CD1c-positive myeloid dendritic cell (primary cell): ENCODE measurements around the gene SF3B4.
"Not testable (repeated sequence)": the region's sequence is repeated elsewhere in the genome, so short reads cannot be mapped to it uniquely, and the experiment has no call there.

Experiments used
- DNase-seq: peaks from one replicate; pipeline ENCODE4 v3.0.0-alpha.2; 2016; ENCODE audit errors: extremely low spot score

SF3B4 gene

DNA sequence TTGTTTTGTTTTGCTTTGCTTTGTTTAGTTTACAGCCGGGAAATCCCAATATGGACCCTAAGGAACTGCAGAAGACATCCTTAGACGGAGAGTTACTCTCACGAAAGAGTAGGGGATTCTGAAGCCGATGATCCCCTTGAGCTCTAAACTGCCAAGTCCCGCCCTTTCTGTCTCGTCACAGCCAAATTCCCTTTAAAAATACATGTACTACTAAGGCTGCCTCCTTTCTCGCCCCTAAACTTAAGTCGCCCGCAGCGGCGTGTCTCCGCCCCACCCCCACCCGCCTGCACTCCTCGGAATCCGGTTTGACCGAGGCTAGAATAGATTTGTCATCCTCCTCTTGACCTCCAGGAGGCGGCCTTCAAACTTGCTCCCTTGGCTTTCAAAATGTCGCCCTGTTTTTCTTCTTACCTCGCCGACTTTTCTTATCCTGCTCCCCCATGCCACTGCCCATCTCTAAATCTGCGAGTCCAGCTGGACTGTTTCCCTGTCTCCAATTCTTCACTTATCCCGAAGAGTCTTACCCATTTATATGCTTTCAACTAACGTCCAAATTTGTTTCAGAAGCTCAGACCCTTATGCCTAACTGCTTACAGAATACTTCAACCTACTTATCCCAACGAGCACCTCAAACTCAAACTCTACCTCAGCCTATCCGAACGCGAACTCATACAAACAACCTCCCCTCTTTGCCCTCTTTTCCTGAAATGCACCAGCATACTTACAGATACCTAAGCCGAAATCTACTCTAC is 39.2 kb downstream of the SF3B4 start:
- peak; percentile 84 for DNase-seq

- peak; percentile 96 for DNase-seq
These were observed 40.0 kb downstream of the SF3B4 start for GRCh38 chr1:149887456-149888246.

- DNase-seq, result not testable (repeated sequence)
These were observed 40.5 kb downstream of the SF3B4 start for GRCh38 chr1:149887196-149887455.

DNA sequence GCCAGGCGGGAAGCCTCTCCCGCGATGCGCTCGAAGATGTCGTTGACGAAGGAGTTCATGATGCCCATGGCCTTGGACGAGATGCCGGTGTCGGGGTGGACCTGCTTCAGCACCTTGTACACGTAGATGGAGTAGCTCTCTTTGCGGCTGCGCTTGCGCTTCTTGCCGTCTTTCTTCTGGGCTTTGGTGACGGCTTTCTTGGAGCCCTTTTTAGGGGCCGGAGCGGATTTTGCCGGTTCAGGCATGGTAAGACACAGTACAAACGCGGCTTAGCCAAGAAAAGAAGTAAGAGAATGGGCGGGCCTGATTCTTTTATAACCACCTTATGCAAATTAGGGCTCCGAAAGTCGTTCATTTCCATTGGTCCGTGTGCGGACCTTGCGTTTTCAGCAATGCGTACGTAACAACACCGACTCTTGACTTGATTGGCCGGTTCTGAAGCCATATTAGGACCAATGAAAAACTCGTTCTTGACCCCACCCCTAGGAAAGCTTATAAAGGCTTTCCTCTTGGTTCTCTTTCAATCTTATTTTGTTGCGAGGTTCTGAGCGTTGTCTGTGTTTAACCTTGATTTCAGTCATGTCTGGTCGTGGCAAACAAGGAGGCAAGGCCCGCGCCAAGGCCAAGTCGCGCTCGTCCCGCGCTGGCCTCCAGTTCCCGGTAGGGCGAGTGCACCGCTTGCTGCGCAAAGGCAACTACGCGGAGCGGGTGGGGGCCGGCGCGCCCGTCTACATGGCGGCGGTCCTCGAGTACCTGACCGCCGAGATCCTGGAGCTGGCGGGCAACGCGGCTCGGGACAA is 41.0 kb downstream of the SF3B4 start:
- DNase-seq, result peak; percentile 99

DNA sequence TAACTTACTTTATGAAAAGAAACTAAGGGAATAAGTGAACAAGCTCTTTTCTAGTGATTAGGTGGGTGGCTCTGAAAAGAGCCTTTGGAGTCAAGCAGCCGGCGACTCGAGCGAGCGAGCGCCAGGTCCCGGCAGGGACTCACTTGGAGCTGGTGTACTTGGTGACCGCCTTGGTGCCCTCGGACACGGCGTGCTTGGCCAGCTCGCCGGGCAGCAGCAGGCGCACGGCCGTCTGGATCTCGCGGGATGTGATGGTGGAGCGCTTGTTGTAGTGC is 41.5 kb downstream of the SF3B4 start:
- not testable (repeated sequence) for DNase-seq

DNA sequence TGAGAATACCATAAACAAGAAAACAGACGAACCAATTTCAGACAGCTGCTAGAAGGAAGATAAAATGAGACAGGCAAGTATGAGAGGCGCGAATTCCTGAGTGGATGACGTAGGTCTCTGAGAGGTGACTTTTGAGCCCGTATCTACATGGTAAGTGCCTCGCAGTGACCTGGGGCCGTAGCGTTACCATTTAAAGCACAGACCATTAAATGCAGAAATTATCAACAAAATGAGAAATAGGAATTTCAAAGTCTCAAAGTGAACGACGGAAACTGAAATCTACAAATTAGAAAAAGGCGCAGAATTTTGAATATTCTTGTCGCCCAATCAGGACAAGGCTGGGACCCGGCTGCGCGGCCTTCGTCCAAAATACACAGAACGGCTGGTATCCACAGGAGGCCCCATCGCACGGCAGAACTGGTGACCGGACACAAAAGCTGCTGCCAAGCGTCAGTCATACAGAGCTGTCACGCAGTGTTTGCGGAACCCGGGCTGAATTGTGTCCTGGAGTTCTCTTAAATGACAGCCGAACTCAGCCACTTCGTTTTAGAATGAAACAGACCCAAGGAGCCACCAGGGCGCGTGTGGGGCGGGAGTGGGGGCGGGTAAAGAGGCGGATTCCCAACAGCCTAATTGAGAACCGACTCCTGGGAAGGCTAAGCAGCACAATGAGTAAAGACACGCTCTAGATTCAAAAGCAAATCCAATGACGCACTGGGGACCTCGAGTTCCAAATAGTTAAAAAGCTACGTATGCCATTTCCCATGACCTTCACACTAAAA is 42.1 kb downstream of the SF3B4 start:
- peak; percentile 94 for DNase-seq

GRCh38 chr1:149884433-149885338 is 42.9 kb downstream of the SF3B4 start:
- DNase-seq, result peak; percentile 82

DNA sequence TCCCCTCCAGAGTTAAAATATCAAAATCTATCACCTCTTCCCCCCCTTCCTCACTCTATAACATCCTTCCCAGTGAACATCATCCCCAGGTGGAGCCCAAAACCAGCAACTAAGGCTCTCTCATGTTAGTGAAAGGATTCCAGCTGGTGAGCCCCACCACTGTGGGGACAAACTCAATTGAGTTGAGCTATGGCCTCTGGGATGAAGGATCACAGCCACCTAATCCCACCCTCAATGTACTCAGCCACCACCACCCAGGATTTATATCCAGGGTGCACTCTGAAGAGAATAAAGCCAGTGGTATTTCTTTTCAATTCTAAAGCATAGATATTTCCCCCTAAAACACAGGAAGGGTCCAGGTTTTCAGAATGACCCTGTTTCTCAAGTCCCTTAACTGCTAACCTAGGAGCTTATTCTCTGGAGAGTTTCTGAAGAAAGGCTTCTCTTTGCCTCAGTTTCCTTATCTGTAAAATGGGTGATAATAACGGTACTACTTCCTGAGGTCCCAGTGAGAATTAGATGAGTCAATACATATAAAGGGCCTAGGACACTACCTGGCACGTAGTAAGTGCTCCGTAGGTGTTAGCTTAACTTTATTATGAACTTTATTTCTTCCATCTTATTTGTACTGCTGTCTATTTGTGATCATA is 43.9 kb downstream of the SF3B4 start:
- no peak for DNase-seq

DNA sequence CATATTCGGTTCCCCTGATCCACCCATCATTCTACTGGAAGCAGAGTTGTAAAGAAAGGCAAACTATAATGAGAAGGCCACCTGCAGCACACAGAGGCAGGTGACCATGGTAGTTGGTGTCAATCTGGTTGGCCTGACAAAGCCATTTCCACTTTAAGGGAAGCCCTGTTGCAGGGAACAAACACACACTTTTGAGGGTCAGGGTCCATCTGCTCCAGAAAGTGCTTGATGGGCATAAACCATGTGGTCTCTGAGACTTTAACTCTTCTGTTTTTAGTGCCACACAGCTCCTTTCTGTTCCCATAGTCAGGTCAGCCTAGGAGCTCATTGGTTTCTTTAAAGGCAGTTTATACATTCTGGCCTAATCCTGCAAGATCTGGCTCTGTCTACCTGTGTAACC is 45.7 kb downstream of the SF3B4 start:
- DNase-seq, result no peak

GRCh38 chr1:149879556-149879955 is 48.0 kb downstream of the SF3B4 start:
- no peak for DNase-seq

DNA sequence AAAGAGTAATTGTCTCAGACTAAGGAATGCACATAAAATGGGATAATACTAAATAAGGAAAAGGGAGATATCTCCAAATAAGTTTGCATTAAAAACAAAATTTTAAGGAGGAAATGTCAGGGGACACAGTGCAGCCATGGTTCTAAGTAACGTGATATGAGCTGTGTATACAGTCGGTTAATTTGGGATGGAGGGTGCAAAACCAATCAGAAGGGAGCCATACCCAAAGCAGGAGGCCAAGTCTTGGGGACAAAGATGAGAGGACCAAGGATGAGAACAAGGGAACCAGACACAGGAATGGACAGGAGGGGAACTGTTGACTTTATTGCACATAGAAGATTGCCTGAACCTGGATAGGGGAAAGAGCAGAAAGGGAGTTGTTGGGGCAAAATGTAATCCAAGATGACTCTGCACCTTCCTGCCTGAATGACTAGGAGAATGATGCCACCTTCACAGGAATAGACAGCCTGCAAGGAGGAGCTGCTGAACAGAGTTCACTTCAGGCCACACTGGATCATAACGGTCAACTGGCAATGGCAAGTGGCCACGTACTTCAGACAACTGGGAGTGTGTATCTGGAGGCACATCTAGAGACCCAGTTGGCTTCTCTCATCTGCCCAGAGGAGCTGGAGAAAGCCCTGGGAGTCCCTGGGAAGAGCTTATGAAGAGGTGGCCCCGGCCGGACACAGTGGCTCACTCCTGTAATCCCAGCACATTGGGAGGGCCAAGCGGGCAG is 50.2 kb downstream of the SF3B4 start:
- no peak for DNase-seq
